AG09309 (cell line): ENCODE results near the gene ATP5F1C.

ENCODE experiments used
- DNase-seq: peaks from one replicate; pipeline ENCODE4 v3.0.0-alpha.2; 2010; ENCODE audit warnings: low read depth
- H3K4me3 ChIP-seq: 2 replicates; pipeline ENCODE4 v1.5.1; 2011; ENCODE audit warnings: mild to moderate bottlenecking, low read depth, low read length, moderate library complexity; ENCODE audit not compliant: control insufficient read depth
- TF ChIP-seq, protein P1 (sequence below): IDR thresholded peaks from 2 replicates; pipeline ENCODE4 v1.5.1; 2011; ENCODE audit warnings: mild to moderate bottlenecking, low read depth, low read length, inconsistent platforms; ENCODE audit not compliant: insufficient read depth, control insufficient read depth; ENCODE audit errors: missing control alignments

ATP5F1C gene

DNA sequence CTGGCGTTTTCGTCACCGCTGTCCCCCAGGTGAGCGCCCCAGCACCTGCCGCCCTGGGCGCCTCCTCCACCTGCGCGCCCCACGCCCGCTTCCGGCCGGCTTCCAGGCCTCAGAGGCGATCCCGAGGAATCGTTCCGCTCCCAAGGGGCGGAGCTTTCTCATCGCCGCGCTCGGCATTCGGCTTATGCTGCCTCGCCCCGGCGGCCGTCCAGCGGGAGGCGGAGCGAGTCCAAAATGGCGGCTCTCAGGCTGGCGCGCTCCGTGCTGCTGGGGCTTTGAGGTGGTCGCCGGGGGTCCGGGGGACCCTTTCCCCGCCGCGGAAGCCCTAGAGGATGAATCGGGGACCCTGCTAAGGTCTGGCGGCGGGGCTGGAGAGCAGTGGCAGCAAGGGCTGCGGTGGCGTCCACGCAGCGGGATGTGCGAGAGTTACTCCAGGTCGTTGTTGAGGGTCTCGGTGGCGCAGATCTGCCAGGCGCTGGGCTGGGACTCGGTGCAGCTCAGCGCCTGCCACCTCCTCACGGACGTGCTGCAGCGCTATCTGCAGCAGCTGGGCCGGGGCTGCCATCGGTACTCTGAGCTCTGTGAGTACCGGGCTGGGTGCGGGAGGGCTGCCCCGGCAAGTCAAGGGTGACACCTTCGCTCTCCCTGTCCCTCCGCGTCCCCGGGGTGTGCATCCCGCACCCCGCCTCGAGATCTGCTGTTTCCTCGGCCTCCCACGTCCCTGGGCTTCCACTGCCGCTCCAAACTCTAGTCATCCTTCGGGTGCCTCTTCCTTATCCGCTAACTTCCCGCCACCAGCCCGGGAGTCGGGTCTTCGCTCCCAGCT, 30.5 kb downstream of the ATP5F1C start, which contains the start of gene TAF3:
Gene TAF3, plus strand, starts transcription at position 211 of the 826 bp plus-strand sequence. Its CDS starts 205 bp downstream, at position 416.
- DNase-seq, result peak; percentile 31
- peak within 1 kb of the TSS; percentile 73 for H3K4me3 ChIP-seq
- TF ChIP-seq, protein P1, sequence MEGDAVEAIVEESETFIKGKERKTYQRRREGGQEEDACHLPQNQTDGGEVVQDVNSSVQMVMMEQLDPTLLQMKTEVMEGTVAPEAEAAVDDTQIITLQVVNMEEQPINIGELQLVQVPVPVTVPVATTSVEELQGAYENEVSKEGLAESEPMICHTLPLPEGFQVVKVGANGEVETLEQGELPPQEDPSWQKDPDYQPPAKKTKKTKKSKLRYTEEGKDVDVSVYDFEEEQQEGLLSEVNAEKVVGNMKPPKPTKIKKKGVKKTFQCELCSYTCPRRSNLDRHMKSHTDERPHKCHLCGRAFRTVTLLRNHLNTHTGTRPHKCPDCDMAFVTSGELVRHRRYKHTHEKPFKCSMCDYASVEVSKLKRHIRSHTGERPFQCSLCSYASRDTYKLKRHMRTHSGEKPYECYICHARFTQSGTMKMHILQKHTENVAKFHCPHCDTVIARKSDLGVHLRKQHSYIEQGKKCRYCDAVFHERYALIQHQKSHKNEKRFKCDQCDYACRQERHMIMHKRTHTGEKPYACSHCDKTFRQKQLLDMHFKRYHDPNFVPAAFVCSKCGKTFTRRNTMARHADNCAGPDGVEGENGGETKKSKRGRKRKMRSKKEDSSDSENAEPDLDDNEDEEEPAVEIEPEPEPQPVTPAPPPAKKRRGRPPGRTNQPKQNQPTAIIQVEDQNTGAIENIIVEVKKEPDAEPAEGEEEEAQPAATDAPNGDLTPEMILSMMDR, result no peak

DNA sequence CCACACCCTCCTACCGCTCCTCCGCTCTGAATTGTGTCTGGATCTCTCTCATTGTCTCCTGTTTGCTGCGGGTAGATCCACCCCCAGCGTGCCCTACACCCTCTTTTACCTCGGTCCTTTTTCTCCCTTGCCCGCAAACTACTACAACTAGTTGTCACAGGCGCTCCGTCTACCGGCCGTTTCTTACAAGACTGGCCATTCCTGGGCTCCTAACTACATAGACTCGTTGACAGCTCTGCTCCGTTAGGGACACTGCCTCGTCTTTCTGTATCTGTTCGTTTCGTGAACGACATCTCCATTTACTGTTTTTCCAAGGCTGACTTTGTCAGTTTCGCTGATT, 31.1 kb downstream of the ATP5F1C start:
- no peak for DNase-seq
- TF ChIP-seq, protein P1, result peak; percentile 60

DNA sequence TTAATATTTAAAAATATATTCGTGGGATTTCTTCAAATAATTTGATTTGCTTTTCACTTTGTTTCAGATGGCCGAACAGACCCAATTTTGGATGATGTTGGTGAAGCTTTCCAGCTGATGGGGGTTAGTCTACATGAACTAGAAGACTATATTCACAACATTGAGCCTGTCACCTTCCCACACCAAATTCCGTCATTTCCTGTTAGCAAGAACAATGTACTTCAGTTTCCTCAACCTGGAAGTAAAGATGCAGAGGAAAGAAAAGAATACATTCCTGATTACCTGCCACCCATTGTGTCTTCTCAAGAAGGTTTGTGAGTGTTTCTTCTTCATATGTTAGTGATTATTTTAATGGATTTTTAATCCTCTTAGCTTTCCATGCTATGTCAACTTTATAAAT, 36.3 kb downstream of the ATP5F1C start:
- H3K4me3 ChIP-seq, result no peak overlapping the region
- TF ChIP-seq, protein P1, result no peak
- DNase-seq, result no peak

More for the DNA sequence above, 31.1 kb downstream of the ATP5F1C start:
- peak overlapping the region; percentile 73 for H3K4me3 ChIP-seq

DNA sequence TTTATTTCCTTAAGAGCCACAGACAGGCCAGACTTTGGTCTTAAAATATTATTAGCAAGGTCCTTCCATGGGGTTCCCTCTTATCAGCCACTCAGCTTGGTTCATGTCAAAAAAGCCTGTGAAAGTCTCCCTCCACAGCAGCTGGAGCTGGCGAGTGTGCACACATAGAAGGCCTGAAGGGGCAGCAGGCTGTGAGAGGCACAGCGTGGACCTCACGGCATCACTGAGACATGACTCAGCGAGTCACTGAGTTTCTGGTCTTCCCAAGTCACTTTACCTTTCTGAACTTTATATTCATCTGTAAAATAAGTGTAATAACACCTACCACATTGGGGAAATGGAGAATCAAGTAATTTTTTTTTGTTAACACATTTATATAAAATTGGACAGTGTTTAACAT, 39.0 kb downstream of the ATP5F1C start:
- no peak overlapping the region for H3K4me3 ChIP-seq
- TF ChIP-seq, protein P1, result no peak
- DNase-seq, result no peak

DNA sequence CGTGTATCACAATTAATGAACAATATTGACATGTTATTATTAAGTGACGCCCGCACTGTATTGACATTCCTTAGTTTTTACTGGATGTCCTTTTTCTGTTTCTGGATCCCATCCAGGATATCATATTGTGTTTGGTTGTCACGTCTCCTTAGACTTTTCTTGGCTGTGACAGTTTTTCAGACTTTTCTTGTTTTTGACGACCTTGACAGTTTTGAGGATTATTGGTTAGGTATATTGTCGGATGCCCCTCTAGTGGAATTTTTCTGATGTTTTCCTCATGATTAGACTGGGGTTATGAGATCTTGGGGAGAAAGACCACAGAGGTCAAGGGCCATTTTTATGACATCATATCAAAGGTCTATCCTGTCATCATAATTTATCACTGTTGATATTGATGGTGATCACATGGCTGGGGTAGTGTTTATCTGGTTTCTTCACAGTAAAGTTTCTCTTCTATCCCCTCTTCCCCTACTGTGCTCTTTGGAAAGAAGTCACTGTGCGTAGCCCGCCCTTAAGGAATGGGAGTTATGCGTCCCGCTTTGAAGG, 41.4 kb downstream of the ATP5F1C start:
- DNase-seq, result no peak
- TF ChIP-seq, protein P1, result no peak
- H3K4me3 ChIP-seq, result no peak overlapping the region

DNA sequence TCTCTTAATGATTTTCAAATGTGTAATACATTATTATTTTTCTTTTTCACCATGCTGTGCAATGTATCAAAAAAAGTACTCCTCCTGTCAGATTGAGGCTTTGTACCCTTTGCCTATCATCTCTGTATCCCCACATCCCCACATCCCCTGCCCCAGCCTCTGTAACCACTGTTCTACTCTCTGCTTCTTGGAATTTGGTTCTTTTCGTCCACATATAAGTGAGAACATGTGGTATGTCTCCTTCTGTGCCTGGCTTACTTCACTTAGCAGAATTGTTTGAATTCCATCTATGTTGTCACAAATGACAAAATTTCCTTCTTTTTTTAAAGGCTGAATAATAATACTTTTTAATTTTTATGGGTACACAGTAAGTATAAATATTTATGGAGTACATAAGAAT, 44.1 kb downstream of the ATP5F1C start:
- H3K4me3 ChIP-seq, result no peak overlapping the region
- no peak for DNase-seq
- TF ChIP-seq, protein P1, result no peak

DNA sequence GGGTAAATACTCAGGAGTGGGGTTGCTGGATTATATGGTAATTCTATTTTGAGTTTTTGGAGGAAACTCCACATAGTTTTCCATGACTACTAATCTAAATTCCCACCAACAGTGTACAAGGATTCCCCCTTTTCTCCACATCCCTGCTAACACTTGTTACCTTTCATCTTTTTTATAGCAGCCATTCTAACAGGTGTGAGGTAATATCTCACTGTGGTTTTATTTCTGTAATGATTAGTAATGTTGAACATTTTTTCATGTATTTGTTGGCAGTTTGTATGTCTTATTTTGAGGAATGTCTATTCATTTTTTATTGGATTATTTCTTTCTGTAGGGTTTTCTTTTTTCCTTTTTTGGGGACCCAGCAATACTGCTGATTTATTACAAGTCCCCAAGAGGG, 45.2 kb downstream of the ATP5F1C start:
- no peak for DNase-seq
- H3K4me3 ChIP-seq, result no peak overlapping the region
- TF ChIP-seq, protein P1, result no peak
